Activated CD8-positive, alpha-beta memory T cell treated with anti-CD3 and anti-CD28 coated beads, Interleukin-2, amount 10 ng/mL, durations not matched to agents 7 days and 5 days (primary cell): ENCODE measurements around the gene FNBP1L. TPM values are rescaled to one million over a fixed set of nuclear protein-coding genes. Genes with fewer than 3 reads are reported as not detected.
"Not testable (repeated sequence)": the region's sequence is repeated elsewhere in the genome, so short reads cannot be mapped to it uniquely, and the experiment has no call there.

ENCODE experiments used
- ATAC-seq: fragments of 150-1000 bp; cut with Tn5 transposase; one replicate; pipeline ENCODE4 v1.10.0; 2021; ENCODE audit warnings: moderate library complexity
- CTCF ChIA-PET: fragments of 350-600 bp; sonication (Branson Sonifier 250); formaldehyde crosslinking; loops from one replicate; lab custom pipeline; 2021; ENCODE audit warnings: antibody characterized with exemption; lab: Charles Lee
- DNase-seq: peaks from one replicate; pipeline ENCODE4 v3.0.0-alpha.2; 2020
- H3K27ac Mint-ChIP-seq: one replicate; pipeline ENCODE4 v1.8.0; 2021; ENCODE audit warnings: mild to moderate bottlenecking, mixed read lengths
- H3K27me3 Mint-ChIP-seq: one replicate; pipeline ENCODE4 v1.8.0; 2021; ENCODE audit warnings: mixed read lengths
- H3K36me3 Mint-ChIP-seq: one replicate; pipeline ENCODE4 v1.8.0; 2021; ENCODE audit warnings: mild to moderate bottlenecking, mixed read lengths
- H3K4me1 Mint-ChIP-seq: one replicate; pipeline ENCODE4 v1.8.0; 2021; ENCODE audit warnings: mixed read lengths
- H3K4me3 Mint-ChIP-seq: one replicate; pipeline ENCODE4 v1.8.0; 2021; ENCODE audit warnings: mild to moderate bottlenecking, moderate library complexity, mixed read lengths
- H3K9me3 Mint-ChIP-seq: one replicate; pipeline ENCODE4 v1.8.0; 2022; ENCODE audit warnings: low read depth, mixed read lengths
- total RNA-seq, 2 experiments: library from RNA; stranded (reverse); gene quantifications; one replicate each; pipeline ENCODE4 v1.2.3, GENCODE V29; 2021

The FNBP1L gene
- total RNA-seq, 2 experiments from 2014 or later, result 0.12 to 0.42 TPM

DNA sequence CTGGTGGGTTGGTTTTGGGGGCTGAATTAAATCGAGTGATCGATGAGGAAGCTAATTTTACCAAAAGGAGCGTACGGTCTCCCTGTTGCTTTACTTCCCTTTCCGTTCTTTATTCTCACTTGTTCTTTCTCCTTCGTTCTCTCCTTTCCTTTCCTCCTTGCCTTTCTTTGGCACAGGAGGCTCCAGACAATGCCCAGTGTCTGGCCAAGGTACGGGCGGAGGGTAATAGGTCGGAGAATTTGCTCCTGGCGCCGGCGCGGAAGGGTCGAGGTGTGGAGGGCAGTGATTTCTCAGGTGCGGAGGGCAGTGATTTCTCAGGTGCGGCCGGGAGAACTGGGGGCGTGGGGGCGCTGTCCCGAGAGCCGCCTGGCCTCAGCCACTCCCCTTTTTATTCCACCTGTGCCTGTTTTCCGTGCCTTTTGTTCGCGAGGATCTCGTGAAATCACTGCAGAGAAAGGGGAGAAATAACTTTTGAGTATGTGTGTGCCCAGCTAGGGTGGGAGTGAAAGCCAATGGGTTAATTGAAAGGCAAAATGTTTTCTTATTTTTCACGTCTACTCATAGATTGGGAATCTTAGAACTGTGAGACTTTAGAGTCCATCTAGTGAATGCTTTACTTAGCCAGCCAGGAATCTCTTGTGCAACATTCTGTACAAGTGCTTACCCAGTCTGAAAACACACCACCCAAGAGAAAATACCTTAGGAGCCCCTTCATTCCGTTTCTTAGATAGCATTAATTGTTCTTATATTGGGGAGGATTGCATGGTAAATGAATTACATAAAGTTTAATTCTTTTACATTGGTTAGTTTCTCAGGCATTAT is 1.3 kb downstream of the FNBP1L start:
- Mint-ChIP-seq H3K9me3 (no peaks in the 10 kb centered on the region), H3K27me3 (peaks cover 75% of the 10 kb centered on the region), H3K4me1 (peaks cover 16% of the 10 kb centered on the region), H3K27ac (no peak overlapping the region), H3K36me3 (no peaks in the 10 kb centered on the region), H3K4me3 (peak overlapping the region; percentile 68)
- DNase-seq (no peak), ATAC-seq (no peak)
- CTCF ChIA-PET, result interaction anchor here (1.9 kb wide), 1 partner anchor 145 kb away, joined by 8 read pairs; no protein-coding TSS in a partner anchor

- Mint-ChIP-seq H3K27ac (no peak overlapping the region), H3K4me3 (no peak overlapping the region), H3K4me1 (peaks cover 16% of the 10 kb centered on the region), H3K9me3 (no peaks in the 10 kb centered on the region), H3K27me3 (peaks cover 72% of the 10 kb centered on the region), H3K36me3 (no peaks in the 10 kb centered on the region)
- CTCF ChIA-PET, result no interaction called here
- no peak for ATAC-seq
- no peak for DNase-seq
Observed at GRCh38 chr1:93450321-93450720, 2.4 kb downstream of the FNBP1L start.

- CTCF ChIA-PET, result no interaction called here
- H3K4me3 Mint-ChIP-seq, result no peak overlapping the region
- DNase-seq (no peak), ATAC-seq (no peak)
- H3K36me3 Mint-ChIP-seq, result no peaks in the 10 kb centered on the region
- no peaks in the 10 kb centered on the region for H3K9me3 Mint-ChIP-seq
- H3K27me3 Mint-ChIP-seq, result peaks cover 53% of the 10 kb centered on the region
- H3K27ac Mint-ChIP-seq, result no peak overlapping the region
- H3K4me1 Mint-ChIP-seq, result peaks cover 4% of the 10 kb centered on the region
Observed at GRCh38 chr1:93453911-93454310, 6.0 kb downstream of the FNBP1L start.

DNA sequence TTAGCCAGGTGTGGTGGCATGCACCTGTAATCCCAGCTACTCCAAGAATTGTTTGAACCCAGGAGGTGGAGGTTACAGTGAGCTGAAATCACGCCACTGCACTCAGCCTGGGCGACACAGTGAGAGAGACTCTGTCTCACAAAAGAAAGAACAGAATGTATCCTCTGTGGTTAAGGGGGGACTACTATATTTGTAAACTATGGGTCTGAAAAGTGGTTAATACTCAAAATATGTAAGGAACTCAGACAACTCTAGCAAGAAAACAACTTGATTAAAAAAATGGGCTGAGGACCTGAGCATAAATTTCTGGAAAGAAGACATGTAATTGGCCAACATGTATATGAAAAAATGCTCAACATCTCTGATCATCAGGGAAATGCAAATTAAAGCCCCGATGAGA is 11.2 kb downstream of the FNBP1L start:
- Mint-ChIP-seq H3K27ac (no peak overlapping the region), H3K27me3 (peaks cover 37% of the 10 kb centered on the region), H3K4me1 (no peaks in the 10 kb centered on the region), H3K4me3 (no peak overlapping the region), H3K9me3 (no peaks in the 10 kb centered on the region), H3K36me3 (no peaks in the 10 kb centered on the region)
- DNase-seq, result no peak
- CTCF ChIA-PET, result no interaction called here
- ATAC-seq, result no peak

DNA sequence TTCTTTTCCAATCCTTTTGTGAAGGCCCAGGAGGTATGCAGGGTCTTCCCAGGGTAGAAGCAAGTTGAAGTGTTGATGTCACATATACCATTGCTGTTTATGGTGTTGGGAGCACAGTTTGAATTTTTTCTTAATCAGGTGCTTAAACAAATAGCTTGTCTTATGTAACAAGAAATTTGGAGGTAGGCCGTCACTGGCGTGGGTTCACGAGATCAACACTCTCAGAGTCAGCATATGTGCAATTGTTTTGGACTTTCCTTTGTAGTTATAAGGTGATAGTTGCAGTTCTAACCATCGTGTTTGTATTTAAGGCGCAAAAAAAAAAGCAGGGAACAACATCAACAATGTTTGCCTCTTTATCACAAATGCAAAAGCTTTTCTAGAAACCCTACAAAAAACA is 13.3 kb downstream of the FNBP1L start:
- Mint-ChIP-seq H3K9me3 (no peaks in the 10 kb centered on the region), H3K36me3 (no peaks in the 10 kb centered on the region), H3K27ac (no peak overlapping the region), H3K27me3 (peaks cover 30% of the 10 kb centered on the region), H3K4me1 (no peaks in the 10 kb centered on the region), H3K4me3 (no peak overlapping the region)
- ATAC-seq (no peak), DNase-seq (no peak)
- CTCF ChIA-PET, result no interaction called here

DNA sequence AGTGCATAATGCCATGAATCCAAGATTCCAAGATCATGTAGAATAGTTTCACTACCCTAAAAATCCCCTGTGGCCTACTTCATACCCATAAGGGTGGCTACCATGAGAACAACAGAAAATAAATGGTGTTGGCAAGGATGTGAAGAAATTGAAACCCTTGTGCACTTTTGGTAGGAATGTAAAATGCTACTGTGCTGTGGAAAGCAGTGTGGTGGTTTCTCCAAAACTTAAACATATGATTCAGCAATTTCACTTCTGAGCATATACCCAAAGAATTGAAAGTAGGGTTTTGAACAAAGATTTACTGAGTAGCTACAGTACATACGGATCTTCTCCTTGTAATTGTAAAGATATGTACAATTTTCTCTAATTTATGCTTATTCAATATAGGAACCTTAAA is 16.0 kb downstream of the FNBP1L start:
- no peak for ATAC-seq
- peaks cover 25% of the 10 kb centered on the region for H3K27me3 Mint-ChIP-seq
- no peaks in the 10 kb centered on the region for H3K36me3 Mint-ChIP-seq
- CTCF ChIA-PET, result no interaction called here
- no peak overlapping the region for H3K27ac Mint-ChIP-seq
- DNase-seq, result no peak
- H3K4me3 Mint-ChIP-seq, result no peak overlapping the region
- no peaks in the 10 kb centered on the region for H3K9me3 Mint-ChIP-seq
- H3K4me1 Mint-ChIP-seq, result no peaks in the 10 kb centered on the region

DNA sequence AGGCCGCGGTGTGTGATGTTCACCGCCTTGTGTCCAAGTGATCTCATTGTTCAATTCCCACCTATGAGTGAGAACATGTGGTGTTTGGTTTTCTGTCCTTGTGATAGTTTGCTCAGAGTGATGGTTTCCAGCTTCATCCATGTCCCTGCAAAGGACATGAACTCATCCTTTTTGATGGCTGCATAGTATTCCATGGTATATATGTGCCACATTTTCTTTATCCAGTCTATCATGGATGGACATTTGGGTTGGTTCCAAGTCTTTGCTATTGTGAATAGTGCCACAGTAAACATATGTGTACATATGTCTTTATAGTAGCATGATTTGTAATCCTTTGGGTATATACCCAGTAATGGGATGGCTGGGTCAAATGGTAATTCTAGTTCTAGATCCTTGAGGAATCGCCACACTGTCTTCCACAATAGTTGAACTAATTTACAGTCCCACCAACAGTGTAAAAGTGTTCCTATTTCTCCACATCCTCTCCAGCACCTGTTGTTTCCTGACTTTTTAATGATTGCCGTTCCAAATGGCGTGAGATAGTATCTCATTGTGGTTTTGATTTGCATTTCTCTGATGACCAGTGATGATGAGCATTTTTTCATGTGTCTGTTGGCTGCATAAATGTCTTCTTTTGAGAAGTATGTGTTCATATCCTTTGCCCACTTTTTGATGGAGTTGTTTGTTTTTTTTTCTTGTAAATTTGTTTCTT is 17.6 kb downstream of the FNBP1L start:
- CTCF ChIA-PET, H3K27ac Mint-ChIP-seq, ATAC-seq, H3K36me3 Mint-ChIP-seq, H3K4me3 Mint-ChIP-seq, H3K9me3 Mint-ChIP-seq, DNase-seq, H3K4me1 Mint-ChIP-seq: not testable (repeated sequence)
- peaks cover 21% of the 10 kb centered on the region for H3K27me3 Mint-ChIP-seq

DNA sequence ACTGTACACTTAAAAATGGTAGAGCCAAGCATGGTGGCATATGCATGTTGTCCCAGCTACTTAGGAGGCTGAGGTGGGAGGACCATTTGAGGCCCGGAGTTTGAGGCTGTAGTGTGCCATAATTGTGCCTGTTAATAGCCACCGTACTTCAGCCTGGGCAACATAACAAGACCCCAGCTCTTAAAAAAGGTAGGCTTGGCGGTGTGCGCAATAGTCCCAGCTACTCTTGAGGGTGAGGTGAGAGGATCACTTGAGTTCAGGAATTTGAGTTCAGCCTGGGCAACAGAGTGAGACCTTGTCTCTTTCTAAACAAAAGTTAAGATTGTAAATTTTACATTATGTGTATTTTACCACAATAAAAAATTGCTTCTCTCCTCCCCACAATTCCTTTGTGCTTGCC is 19.7 kb downstream of the FNBP1L start:
- CTCF ChIA-PET, result no interaction called here
- Mint-ChIP-seq H3K9me3 (no peaks in the 10 kb centered on the region), H3K27ac (no peak overlapping the region), H3K4me3 (no peak overlapping the region), H3K4me1 (no peaks in the 10 kb centered on the region), H3K36me3 (no peaks in the 10 kb centered on the region), H3K27me3 (peaks cover 15% of the 10 kb centered on the region)
- DNase-seq (no peak), ATAC-seq (no peak)

- CTCF ChIA-PET, result no interaction called here
Observed at GRCh38 chr1:93468662-93469061, 20.7 kb downstream of the FNBP1L start.

DNA sequence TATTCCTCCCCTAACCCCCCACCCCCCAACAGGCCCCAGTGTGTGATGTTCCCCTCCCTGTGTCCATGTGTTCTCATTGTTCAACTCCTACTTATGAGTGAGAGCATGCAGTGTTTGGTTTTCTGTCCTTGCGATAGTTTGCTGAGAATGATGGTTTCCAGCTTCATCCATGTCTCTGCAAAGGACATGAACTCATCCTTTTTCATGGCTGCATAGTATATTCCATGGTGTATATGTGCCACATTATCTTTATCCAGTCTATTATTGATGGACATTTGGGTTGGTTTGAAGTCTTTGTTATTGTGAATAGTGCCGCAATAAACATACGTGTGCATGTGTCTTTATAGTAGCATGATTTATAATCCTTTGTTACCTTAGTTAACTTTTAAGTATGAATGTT is 21.3 kb downstream of the FNBP1L start:
- ATAC-seq, H3K36me3 Mint-ChIP-seq, DNase-seq, H3K4me3 Mint-ChIP-seq, H3K4me1 Mint-ChIP-seq, H3K9me3 Mint-ChIP-seq, CTCF ChIA-PET, H3K27ac Mint-ChIP-seq: not testable (repeated sequence)
- H3K27me3 Mint-ChIP-seq, result peaks cover 15% of the 10 kb centered on the region

More at GRCh38 chr1:93468662-93469061, 20.7 kb downstream of the FNBP1L start:
- Mint-ChIP-seq H3K27me3 (peaks cover 10% of the 10 kb centered on the region), H3K4me3 (no peak overlapping the region), H3K36me3 (no peaks in the 10 kb centered on the region), H3K27ac (no peak overlapping the region), H3K9me3 (no peaks in the 10 kb centered on the region), H3K4me1 (no peaks in the 10 kb centered on the region)
- ATAC-seq (no peak), DNase-seq (no peak)

DNA sequence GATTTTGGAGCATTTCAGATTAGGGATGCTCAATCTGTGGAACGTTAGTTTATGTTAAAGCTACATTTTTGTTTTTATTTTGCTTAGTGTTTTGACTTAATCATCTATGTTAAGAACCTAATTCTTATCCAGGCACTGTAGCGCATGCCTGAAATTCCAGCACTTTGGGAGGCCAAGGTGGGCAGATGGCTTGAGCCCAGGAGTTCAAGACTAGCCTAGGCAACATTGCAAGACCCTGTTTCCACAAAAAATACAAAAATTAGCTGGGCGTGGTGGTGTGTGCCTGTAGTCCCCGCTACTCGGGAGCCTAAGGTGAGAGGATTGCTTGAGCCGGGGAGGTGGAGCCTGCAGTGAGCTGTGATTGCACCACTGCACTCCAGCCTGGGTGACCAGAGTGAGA is 23.4 kb downstream of the FNBP1L start:
- Mint-ChIP-seq H3K27me3 (peaks cover 18% of the 10 kb centered on the region), H3K4me3 (no peak overlapping the region), H3K27ac (no peak overlapping the region), H3K36me3 (no peaks in the 10 kb centered on the region), H3K9me3 (no peaks in the 10 kb centered on the region), H3K4me1 (no peaks in the 10 kb centered on the region)
- DNase-seq (no peak), ATAC-seq (no peak)
- CTCF ChIA-PET, result interaction anchor here (0.8 kb wide), 1 partner anchor 35 kb away, joined by 3 read pairs; no protein-coding TSS in a partner anchor

DNA sequence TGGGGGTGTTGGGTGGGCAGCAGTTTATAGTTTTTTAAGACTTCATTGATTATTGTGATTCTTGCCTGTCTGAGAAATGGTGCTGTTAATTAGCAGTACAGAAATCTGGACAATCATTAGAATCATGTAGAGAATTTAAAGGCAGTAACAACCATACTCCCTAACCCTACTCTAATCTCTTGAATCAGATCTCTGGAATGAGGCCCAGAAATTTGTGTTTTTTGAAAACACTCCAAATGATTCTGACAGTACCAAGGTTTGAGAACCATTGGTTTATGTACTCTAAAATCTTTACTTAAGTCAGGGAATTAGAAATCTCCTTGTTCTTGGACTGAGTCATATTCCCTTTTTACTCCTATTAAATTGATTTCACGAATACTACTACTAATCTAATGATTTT is 24.0 kb downstream of the FNBP1L start:
- Mint-ChIP-seq H3K4me3 (no peak overlapping the region), H3K36me3 (no peaks in the 10 kb centered on the region), H3K27me3 (peaks cover 24% of the 10 kb centered on the region), H3K9me3 (no peaks in the 10 kb centered on the region), H3K4me1 (no peaks in the 10 kb centered on the region), H3K27ac (no peak overlapping the region)
- ATAC-seq, result no peak
- DNase-seq, result no peak
- CTCF ChIA-PET, result no interaction called here

DNA sequence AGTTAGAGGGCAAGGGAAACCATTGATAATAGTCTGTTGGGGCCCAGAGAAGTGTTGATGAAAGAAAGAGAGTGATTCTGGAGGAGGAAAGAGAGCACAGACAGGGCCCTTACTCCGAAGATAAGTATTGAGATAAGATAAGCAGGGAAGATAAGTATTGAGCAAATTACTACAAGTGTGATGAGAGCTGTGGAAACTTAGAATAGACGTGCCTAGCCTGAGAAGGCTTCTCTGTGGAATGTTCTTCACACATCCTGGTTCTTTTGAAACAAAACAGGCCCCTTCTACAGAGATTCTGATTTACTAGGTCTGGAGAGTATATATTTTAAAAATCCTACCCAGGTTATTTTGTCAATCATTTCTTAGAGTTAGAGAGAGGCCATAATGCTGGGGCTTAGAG is 26.4 kb downstream of the FNBP1L start:
- peaks cover 35% of the 10 kb centered on the region for H3K27me3 Mint-ChIP-seq
- ATAC-seq (no peak), DNase-seq (no peak)
- no peaks in the 10 kb centered on the region for H3K36me3 Mint-ChIP-seq
- H3K4me3 Mint-ChIP-seq, result no peak overlapping the region
- CTCF ChIA-PET, result no interaction called here
- H3K9me3 Mint-ChIP-seq, result peaks cover 4% of the 10 kb centered on the region
- no peaks in the 10 kb centered on the region for H3K4me1 Mint-ChIP-seq
- no peak overlapping the region for H3K27ac Mint-ChIP-seq

DNA sequence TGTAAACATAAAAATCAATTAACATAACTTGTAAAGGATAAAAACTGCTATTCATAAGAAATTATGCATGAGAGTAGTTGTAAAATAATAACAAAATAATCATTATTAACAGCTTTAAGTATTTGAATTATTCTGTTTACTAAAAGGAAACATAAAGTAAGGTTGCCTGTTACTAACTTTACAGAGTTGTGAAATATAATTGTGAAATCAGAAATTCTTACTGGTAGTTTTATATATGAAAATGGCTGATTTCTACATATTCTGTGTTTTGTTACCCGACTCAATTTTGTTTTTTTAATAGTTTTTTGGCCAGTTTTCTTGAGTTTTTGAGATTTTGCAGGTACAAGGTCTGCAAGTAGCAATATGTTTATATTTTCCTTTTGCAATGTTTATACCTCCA is 27.8 kb downstream of the FNBP1L start:
- ATAC-seq (no peak), DNase-seq (no peak)
- H3K4me1 Mint-ChIP-seq, result no peaks in the 10 kb centered on the region
- CTCF ChIA-PET, result no interaction called here
- H3K36me3 Mint-ChIP-seq, result no peaks in the 10 kb centered on the region
- H3K27me3 Mint-ChIP-seq, result peaks cover 36% of the 10 kb centered on the region
- H3K4me3 Mint-ChIP-seq, result no peak overlapping the region
- H3K27ac Mint-ChIP-seq, result no peak overlapping the region
- H3K9me3 Mint-ChIP-seq, result peaks cover 4% of the 10 kb centered on the region
